COLO668 (cell line): Measurements from ENCODE around the gene LONP2.
"Not testable (repeated sequence)": the region's sequence is repeated elsewhere in the genome, so short reads cannot be mapped to it uniquely, and the experiment has no call there.

Experiments used
- DNase-seq: peaks from one replicate; lab custom pipeline; 2025; ENCODE audit not compliant: unreplicated experiment; lab: John Stamatoyannopoulos, UW

LONP2 gene

DNA sequence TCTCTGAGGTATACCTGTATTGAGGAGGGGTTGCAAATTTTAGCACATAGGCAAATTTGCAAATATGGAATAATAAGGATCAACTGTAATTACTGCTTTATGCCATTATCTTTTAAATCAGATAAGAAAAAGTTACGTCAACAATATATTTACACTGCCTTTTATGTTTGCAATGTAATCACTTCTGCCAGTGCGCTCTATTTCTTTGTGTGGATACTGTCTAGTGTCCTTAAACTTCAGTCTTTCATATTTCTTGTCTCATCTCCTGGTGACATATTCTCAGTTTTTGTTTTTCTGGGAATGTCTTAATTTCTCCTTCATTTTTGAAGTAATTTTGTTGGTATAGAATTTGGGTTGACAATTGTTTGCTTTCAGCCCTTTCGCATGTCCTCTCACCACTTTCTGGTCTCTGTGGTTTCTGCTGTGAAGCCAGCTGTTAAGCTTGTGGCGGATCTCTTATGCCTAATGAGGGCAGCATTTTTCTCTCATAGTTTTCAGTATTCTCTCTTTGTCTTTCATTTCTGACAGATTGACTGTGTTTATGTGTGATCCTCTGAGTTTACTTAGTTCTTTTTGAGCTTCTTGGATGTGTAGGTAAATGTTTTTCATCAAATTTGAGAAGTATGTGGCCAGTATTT is 40.8 kb downstream of the LONP2 start:
- no peak for DNase-seq

DNA sequence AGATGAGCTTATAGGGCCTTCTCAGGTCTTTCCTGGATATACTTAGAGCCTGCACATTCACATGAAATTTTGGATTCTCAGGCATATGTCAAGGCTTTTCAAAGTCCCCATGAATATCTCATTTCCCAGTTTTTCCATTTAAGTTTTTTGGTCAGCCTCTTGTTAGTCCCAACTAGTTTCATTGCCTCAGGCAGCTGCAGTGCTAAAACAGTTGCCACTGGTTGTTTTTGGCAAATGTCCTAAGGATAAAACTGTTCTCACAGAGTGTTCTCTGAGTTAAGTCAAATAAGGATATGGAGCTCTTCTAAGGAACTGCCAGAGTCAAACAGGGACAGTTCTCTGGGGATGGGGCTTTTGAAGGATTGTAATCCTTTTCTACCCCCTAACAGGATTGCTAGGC is 43.1 kb downstream of the LONP2 start:
- DNase-seq, result no peak

DNA sequence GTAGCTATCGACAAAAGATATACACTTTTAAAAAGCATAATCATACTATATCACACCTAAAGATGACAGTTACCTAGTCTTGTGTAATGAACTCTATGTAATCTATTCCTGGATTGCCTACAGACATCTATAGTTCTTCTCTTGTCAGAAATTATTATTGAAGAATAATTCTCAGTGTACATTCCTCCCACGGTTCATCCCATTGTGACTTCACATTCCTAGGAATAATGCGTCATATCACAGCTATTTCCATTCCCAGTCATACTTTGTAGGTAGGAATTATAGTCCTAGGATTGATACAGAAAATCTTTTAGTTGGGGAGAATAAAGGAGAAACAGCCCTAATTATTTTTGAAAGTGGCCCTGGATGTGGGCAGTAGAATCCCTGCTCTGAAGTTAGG is 47.2 kb downstream of the LONP2 start:
- no peak for DNase-seq

DNA sequence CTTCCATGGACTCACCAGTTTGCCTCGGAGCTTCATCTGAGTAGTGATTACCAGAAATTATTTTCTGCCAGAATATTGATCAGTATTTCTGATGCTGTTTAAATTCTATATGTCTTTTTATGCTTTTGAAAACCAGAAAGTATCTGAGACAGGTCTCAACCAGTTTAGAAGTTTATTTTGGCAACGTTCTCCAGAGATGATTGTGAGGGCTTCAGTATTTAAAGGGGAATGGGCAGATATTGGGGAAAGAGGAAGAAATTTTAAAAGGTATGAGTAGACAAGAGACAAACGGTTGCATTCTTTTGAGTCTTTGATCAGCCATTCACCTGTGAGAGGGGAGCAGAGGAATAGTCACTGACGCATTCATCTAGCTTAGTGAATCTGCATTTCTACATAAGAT is 47.7 kb downstream of the LONP2 start:
- no peak for DNase-seq

DNA sequence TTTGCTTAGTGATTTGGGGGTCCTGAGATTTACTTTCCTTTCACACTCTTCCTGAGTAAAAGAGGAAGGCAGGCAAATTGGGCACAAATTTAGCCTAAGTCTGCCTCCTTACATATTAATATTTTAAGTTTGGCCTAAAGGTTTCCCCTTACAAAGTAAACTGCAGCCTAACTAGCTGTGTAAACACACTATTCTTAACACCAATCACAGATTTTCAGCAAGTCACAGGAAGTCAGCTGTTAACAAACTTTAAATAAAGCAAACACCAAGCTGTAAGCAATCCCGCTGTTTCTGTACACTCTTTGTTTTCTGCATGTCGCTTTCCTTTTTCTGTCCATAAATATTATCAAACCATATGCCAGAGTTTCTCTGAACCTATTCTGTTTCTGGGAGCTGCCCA is 48.4 kb downstream of the LONP2 start:
- no peak for DNase-seq

DNA sequence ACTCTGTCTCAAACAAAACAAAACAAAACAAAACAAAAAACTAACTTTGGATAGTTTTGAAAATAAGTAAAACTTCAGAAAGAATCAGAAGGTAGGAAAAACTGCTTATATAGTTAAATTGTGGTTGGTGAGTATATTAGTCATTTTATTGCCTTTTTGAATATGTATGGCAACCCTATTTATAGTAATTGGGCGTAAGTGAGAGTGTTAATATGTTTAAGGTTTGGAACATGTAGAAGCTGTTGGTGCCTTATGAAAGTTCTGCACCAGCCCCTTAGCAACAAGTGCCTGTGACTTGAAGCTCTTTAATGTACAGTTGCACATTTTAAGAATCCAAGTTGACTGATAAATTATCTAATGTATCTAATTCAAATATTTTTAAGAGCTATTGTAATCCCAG is 50.6 kb downstream of the LONP2 start:
- no peak for DNase-seq

DNA sequence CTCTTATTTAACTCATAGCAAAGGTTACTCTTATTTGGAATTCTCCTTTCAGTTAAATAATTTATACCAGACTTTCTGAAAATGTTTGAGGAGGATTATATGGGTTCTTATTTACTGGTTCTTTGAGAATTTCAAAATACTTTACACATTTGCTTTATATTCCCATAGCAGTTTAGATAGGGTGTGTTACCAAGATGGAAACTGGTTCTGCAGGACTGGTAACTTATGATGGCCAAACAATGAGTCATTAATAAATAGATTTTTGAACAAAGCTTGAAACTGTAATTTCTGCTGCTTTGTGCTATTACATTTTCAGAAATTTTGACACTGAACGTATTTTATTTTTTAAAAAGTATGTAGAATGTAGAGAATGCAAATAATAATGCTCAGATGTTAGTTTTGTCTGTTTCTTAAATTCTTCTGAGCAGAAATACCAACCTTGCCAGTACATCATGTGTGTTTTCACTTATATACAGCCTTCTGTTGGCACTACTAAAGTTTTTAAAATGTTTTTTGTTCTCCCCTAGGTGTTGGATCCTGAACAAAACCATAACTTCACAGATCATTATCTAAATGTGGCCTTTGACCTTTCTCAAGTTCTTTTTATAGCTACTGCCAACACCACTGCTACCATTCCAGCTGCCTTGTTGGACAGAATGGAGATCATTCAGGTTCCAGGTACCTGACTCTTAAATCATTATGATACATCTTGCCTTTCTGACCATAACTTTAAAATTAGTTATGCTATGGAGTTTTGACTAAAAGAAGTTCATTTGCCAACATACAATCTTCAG is 51.6 kb downstream of the LONP2 start:
- DNase-seq, result no peak

DNA sequence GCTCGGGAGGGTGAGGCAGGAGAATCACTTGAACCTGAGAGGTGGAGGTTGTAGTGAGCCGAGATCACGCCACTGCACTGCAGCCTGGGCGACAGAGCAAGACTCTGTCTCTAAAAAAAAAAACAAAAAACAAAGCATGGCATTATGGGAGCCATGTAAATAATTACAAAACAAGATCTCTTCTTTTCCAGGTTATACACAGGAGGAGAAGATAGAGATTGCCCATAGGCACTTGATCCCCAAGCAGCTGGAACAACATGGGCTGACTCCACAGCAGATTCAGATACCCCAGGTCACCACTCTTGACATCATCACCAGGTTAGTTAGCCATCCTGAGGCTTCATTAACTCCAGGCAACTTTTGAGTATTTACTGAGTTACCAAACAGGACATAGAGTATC is 55.4 kb downstream of the LONP2 start:
- no peak for DNase-seq

DNA sequence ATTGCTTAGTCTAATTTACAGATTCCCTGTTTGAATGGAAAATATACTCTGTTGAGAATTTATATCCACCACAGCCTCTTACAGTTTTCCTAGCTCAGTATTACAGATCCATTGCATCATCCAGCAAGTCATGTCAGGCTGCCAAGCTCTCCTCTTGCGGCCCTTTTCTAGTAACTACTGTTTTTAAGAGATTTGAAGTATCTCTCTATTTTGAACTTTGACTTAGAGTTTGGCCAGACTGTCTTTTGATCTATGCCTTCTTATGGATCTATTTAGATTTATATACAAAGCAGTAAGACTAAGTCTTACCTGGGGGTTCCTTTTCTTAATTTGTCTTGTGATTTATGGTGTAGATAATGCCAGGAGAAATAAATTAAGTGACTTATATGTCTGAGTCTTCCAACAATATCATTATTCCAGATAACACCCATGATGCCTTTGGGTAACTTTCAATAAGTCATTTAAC is 56.3 kb downstream of the LONP2 start:
- no peak for DNase-seq

DNA sequence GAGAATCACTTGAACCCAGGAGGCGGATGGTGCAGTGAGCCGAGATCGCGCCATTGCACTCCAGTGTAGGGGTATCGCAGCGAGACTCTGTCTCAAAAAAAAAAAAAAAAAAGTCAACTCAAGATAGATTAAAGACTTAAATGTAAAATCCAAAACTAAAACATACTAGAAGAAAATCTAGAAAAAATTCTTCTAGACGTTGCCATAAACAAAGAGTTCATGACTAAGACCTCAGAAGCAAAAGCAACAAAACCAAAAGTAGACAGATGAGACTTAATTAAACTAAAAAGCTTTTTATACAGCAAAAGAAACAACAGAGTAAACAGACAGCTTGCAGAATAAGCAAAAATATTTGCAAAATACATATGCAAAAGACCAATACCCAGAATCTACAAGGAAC is 64.4 kb downstream of the LONP2 start:
- DNase-seq, result no peak

DNA sequence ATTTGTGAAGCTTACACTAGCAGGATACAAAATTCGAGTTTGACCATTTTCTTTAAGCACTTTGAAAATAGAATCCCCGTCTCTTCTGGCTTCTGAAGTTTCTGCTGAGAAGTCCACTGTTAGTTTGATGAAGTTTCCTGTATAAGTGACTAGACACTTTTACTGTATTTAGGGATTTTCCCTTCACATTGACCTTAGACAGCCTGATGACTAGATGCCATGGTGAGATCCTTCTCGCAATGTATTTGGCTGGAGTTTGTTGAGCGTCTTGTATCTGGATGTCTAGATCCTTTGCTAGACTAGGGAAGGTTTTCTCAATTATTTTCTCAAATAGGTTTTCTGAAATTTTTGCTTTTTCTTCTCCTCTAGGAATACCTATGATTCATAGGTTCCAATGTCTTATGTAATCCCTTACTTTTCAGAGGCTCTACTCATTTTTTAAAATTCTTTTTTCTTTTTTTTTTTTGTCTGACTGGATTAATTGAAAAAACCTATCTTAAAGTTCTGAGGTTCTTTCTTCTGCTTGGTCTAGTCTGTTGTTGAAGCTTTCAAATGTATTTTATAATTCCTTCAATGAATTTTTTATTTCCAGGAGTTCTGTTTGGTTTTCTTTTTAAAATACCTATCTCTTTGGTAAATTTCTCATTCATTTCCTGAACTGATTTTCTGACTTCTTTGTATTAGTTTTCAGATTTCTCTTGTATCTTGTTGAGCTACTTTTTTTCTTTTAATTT is 67.0 kb downstream of the LONP2 start:
- no peak for DNase-seq

DNA sequence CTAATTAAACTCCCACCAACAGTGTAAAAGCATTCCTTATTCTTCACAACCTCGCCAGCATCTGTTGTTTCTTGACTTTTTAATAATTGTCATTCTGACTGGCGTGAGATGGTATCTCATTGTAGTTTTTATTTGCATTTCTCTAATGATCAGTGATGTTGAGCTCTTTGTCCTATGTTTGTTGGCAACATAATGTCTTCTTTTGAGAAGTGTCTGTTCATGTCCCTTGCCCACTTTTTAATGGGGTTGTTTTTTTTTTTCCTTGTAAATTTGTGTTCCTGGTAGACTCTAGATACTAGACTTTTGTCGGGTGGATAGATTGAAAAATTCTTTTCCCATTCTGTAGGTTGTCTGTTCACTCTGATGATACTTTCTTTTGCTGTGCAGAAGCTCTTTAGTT is 69.8 kb downstream of the LONP2 start:
- not testable (repeated sequence) for DNase-seq

DNA sequence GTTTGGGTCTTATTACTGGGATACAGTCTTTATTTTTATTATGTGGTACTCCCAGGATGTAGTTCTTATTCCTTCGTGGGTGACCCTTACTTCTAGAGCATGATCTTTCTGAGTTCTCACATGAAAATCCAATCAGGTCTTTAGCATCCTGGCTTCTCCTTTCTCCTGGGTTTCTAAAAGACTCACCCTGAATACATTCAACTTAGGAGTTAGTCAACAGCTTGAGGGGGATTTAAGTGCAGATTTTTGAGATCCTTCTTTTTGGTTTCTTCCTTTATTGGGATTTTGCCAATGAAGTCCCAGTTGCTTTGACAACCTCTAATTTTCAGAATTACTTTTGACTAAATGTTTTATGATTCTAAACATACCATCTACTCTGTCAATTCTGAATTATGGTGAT is 72.9 kb downstream of the LONP2 start:
- DNase-seq, result no peak

DNA sequence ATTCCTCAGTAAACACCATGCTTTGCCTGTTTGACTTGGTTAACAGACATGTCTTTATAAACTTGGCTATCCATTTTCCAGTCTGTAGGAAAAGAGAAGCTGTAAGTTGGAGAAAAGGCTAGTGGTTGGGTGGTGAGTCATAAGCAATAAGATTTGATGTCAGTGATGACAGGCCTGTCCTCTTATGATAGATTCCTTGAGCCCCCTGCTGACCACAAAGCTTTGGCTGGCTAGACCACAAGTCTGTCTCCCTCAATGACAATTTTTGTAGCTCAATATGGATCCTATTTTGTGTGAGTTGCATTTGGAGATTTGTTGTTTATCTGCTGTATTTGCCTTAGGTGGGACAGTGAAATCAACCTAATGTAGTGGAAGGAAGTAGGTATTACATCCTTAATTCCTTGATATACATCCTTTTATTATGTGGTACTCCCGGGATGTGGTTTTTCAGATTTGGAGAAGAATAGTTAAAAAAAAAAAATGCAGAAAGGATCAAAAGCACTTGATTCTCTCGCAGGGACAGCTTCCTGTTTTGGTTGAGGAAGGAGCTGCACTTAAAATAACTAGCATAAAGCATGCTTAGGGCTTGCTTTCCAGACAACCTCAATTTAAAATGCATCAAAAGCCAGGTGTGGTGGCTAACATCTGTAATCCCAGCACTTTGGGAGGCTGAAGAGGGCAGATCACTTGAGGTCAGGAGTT is 73.7 kb downstream of the LONP2 start:
- no peak for DNase-seq

DNA sequence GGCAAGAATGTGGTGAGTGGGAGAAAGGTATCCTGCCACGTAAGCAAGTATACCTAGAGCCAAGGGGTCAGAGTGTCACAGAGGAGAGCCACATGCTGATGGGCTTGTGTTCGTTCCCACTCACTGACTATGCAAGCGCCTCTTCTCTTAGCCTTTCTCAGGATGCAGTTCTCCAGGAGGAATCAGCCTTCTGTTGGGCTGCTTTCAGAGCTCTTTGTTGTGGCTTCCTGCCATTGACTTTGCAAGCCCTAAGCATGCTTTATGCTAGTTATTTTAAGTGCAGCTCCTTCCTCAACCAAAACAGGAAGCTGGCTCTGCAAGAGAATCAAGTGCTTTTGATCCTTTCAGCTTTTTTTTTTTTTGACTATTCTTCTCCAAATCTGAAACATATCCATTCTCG is 74.5 kb downstream of the LONP2 start:
- DNase-seq, result no peak

DNA sequence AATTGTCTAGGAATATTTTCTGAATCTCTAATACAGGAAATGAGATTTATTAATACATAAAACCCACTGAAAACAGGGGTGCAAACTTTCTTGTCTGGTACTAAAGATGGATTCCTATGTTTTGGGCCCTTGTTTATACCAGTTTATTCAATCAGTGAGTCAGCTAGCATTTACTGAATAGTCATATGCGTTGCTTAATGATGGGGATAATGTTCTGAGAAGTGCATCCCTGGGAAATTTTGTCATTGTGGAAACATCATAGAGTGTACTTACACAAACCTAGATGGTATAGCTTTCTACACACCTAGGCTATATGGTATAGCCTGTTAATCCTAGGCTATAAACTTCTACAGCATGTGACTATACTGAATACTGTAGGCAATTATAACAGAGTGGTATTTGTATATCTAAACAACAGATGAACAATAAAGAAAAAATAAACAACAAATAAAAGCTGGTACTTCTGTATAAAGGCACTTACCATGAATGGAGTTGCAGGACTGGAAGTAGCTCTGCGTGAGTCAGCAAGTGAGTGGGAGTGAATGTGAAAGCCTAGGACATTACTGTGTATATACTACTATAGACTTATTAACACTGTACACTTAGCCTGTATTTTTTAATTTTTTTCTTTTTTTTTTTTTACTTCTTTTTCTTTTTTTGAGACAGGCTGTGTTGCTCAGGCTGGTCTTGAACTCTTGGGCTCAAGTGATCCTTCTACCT is 77.4 kb downstream of the LONP2 start:
- no peak for DNase-seq

DNA sequence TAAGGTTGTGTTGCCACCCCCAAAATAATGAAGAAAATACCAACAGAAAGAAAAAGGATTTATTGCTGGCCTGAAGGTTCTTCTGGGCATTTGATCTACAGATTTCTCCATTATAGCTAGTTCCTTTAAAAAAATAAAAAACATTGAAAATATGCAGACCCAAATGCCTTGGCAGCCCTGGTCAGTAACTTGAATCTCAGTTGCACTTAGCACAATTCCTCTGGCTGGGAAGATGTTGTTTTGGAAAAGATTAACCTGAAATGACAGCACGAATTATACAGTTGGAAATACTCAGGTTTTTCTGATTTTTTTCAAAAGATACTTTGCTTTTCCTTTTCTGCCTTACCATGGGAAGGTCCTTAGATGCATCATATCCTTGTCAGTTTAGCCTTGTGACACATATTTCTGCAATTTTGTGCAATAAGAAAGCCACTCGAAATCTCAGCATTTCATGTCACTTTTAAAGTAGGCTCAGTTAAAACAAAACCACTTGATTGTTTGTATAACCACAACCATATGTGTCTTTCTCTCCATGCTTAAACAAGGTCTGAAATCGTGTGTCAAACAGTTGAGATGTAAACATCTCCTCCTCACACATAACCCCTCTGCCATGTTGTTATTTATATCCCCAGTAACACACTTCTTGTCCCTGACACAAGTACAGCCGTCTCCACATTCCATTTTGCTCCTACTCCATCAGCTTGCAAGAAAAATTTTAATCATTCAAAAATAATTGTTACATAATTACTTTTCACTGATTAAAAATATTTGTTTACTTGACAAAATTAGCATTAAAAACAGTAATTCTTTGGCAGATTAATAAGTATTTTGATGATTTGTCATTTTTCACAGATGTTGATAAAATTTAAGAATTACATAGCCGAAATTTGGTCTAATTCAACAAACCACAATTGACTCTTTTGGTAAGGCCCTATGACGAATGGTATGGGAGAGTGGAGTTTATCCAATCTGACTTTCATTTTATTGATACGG is 80.0 kb downstream of the LONP2 start:
- no peak for DNase-seq

DNA sequence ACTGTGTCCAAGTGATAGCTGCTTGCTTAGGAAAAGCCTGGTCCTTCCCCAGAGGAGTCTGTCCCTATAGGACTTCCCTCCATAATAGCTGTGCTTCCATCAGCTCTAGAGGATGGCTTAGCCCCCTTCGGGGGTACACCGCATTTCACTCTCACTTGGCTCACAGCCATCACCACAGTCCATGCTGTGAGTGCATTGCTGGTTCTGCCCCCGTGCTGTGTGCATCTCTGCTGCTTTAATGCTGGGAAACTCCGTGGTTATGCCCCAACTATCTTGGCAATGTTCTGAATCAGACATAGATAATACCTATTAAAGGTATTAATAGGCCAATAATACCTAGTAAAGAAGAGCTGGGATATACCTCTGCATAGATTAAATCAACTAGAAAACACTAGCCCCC is 82.8 kb downstream of the LONP2 start:
- no peak for DNase-seq

DNA sequence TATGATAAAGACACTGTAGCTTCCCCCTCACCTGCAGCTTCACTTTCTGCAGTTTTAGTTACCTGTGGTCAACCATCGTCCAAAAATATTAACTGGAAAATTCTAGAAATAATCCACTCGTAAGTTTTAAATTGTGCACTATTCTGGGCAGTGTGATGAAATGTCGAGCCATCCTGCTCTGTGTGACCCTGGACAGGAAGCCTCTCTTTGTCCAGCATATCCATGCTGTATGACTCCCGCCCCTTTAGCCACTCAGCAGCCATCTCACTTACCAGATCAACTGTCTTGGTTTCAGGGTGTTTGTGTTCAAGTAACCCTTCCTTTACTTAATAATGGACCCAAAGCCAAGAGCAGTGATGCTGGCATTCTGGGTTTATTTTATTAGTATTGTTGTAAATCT is 85.0 kb downstream of the LONP2 start:
- no peak for DNase-seq
